SK-MEL-5 (cell line): ENCODE measurements around the gene GRAMD1B. TPM values are rescaled to one million over a fixed set of nuclear protein-coding genes. Genes with fewer than 3 reads are reported as not detected.

Source experiments
- DNase-seq: peaks from one replicate; pipeline ENCODE4 v3.0.0-alpha.2; 2016; ENCODE audit warnings: low read depth, low spot score
- in situ Hi-C: cut with HindIII; loops from 2 replicates; pipeline ENCODE4 v1.10.0; 2016; ENCODE audit warnings: low sequenced_read_pairs, high pct_unique_total_duplicates, low pct_unique_long_range_greater_than_20kb
- total RNA-seq: library from RNA; depleted of rRNA; stranded (reverse); fragments of >200 nt; shearing (Covaris generic); gene quantifications from 2 replicates; pipeline ENCODE4 v1.2.3, GENCODE V29; 2014

GRAMD1B gene
- total RNA-seq, 1 experiment from 2014 or later: 721 TPM

GRCh38 chr11:123584186-123584585, 154.1 kb downstream of the GRAMD1B start:
- in situ Hi-C loops: no loop called here
- no peak for DNase-seq

- in situ Hi-C loops: no loop called here
- DNase-seq: no peak
These were observed 154.7 kb downstream of the GRAMD1B start for GRCh38 chr11:123584737-123585136.

GRCh38 chr11:123585206-123585605, 155.1 kb downstream of the GRAMD1B start:
- DNase-seq: no peak
- in situ Hi-C loops: no loop called here

DNA sequence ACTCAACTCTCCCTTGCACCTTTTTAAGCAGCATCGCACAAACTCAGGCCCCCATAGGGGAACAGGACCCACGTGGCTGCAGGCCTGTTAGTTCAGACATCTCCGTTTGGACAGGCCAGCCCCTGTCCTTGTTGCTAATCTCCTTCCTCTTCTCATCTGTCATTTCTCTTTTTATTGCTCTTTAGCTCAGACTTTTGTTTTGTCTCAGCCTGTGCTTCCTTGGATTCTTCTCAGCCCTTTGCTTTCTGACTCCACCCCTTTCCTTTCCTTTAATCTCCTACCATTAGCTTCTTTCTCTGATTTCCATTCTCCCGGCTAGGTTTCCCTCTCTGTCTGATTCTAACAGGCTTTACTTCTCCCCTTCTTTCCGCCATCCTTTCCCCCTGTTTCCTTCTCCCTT, 155.6 kb downstream of the GRAMD1B start:
- in situ Hi-C loops: no loop called here
- no peak for DNase-seq

DNA sequence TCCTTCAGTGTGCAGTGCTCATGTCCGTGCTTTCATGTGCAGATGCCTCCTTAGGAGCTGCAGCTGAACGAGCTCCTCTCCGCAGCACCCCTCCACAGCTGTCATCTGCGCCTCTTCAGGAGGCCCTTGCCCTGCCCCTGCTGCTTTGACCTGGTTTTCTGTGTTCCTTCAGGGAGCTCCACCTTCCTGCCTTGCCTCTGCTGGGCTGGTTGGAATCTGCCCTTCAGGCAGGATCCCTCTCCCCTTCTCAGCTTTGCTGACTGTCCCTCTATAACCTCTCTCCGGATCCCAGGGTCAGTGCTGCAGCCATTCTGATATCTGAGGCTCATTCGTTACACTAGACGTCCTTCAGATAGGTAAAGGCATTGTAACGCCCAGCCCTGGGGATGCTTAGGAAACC, 156.5 kb downstream of the GRAMD1B start:
- in situ Hi-C loops: no loop called here
- no peak for DNase-seq

DNA sequence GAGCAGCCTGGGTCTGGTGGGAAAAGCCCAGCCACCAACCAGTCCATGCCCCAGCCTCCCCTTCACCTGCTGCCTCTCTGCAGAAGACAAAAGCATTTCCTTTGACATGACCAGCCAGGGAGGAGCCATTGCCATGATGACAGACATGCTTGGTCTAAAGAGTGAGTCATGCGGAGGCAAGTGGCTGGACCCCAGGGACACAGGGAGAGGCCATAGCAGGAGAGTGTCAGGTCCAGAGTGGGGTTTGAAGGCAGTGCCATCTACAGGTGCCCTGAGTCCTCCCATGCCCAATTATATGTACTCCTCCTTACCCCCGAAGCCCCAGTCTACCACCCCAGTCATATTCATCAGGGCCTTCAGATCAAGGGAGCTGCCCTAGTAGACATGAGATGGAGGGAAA, 157.0 kb downstream of the GRAMD1B start:
- in situ Hi-C loops: no loop called here
- no peak for DNase-seq

DNA sequence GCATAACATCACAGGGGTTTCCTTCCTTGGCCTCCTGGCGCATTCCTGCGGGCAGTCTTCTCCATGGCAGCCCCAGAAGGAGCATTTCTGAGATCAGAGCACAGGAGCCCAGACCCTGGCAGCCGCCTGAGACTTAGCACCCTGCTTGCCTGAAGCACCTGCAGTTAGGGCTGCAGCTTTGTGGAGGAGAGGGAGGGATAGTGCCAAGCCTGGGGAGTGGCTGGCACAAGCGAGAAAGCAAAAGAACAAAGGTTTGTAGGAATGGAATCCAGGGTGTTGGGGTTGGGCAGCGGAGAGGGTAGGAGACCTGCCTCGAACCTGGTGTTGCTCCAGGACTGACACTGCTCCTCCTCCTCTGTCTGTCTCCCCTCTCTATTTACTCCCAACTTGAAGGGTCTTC, 157.5 kb downstream of the GRAMD1B start:
- in situ Hi-C loops: no loop called here
- DNase-seq: no peak

GRCh38 chr11:123588117-123588863, 158.2 kb downstream of the GRAMD1B start:
- no peak for DNase-seq
- in situ Hi-C loops: no loop called here

DNA sequence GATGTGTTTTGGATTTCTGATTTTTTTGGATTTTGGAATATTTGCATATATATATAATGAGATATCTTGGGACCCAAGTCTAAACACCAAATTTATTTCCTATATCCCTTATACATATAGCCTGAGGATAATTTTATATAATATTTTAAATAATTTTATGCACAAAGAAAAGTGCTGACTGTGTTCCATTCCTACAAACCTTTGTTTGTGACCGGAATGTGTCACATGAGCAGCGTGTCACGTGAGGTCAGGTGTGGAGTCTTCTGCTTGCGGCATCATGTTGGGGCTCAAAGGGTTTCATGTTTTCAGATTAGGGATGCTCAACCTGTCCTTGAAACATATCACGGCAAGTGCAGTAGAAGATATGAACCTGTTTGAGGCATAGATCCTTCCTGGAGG, 158.8 kb downstream of the GRAMD1B start:
- DNase-seq: no peak
- in situ Hi-C loops: no loop called here

DNA sequence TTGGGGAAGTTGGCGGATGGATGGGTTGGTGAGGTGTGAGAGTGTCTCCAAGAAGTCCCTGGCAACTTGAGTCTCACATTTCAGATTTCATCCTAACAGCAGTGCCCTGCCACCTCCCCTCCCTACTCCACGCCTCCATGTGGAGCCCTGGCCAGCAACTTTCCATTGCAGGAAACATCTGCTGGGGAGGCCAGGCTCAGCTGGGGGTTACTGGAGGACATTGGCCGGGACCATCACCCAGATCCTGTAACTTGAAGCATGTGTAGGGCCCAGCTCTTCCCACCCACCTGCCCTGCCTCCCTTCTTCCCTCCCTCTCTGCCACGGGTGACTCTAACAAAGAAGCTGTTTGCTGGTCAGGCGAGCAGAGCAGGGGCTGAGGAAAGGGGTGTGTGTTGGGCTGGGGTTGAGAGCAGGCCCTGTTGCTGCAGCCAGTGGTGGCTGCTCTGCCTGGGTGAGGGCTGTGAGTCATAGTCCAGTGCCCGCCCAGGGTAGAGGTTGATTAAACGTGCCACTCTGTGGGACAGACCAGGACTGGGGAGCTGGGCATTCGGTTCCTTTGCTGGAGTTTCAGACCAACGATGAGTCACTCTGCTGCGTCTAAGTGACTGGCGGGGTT, 160.3 kb downstream of the GRAMD1B start:
- in situ Hi-C loops: no loop called here
- DNase-seq: peak; percentile 52

GRCh38 chr11:123593570-123593969, 163.5 kb downstream of the GRAMD1B start:
- DNase-seq: no peak
- in situ Hi-C loops: no loop called here

- DNase-seq: no peak
- in situ Hi-C loops: no loop called here
These were observed 164.3 kb downstream of the GRAMD1B start for GRCh38 chr11:123594188-123594901.

GRCh38 chr11:123594921-123595320, 164.9 kb downstream of the GRAMD1B start:
- in situ Hi-C loops: no loop called here

GRCh38 chr11:123597859-123598258, 167.8 kb downstream of the GRAMD1B start:
- no peak for DNase-seq
- in situ Hi-C loops: no loop called here

More at GRCh38 chr11:123594921-123595320, 164.9 kb downstream of the GRAMD1B start:
- DNase-seq: no peak

- in situ Hi-C loops: no loop called here
- no peak for DNase-seq
These were observed 171.1 kb downstream of the GRAMD1B start for GRCh38 chr11:123601136-123601535.

DNA sequence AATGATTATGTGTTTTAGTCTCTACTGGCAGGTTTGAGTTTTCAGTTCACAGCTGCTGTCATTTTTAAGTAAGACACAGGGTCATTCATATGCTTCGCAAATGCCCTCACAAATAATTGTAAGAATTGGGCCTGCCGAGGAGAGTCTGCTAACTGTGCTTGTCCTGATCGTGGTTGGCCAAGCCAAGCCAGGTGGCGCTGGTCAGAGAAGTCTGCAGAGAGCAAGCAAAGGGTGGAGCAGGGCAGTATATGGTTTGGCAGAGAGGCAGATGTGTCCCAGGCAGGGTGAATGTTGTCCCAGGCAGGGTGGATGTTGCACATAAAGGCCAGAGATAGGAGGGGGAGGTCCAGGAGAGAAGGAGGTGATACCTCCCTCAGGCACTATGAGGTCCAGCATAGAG, 171.7 kb downstream of the GRAMD1B start:
- DNase-seq: no peak
- in situ Hi-C loops: no loop called here

DNA sequence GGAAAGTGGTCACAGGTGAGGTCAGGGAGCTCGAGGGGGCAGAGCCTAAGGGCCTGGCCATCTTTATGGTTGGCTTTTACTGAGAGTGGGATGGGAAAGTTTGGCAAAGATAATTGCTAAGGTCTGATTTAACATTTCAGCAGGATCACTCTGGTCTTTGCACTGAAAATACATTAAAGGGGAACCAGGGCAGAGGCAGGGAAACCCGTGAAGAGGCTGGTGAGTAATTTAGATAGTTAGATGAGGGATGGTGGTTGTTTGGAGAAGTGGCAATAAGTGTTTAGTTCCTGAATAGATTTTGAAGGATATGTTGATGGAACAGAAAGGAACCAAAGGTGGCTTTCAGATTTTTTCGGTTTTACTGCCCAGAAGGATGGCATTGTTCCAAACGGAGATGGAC, 173.6 kb downstream of the GRAMD1B start:
- in situ Hi-C loops: no loop called here
- no peak for DNase-seq

DNA sequence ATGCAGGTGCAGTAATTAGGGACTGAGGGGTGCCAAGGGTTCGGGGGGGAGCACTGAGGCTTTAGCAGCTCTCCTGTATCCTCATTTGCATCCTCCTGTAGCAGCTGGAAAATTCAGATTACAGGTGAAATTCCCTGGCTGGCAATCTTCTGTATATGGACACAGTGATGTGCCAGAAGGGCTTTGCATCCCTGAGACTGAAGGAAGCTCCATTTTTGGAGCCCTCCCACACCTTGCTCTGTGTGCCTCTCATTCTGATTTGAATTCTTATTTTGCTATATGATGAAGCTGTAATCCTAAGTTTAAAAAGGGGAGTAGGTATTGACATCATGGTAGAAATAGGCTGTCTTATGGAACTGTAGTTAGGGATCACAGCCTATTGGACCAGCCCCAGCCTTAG, 177.7 kb downstream of the GRAMD1B start:
- in situ Hi-C loops: no loop called here
- no peak for DNase-seq

DNA sequence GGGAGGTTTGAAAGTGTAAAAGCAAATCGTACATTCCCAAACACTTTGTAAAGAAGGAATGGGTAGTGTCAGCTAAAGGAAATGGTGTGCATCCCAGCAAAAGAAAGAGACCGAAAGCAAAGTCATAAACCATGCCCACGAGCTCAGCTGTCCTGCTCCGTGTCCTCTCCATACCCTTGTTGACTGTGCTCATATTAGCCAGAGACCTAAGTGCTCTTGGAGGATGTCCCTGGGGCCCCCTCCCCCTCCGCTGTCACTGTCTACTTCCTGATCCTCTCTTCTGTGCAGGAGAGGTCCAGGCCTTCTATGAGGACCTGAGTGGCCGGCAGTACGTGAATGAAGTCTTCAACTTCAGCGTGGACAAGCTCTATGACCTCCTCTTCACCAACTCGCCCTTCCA, 178.3 kb downstream of the GRAMD1B start:
- DNase-seq: no peak
- in situ Hi-C loops: no loop called here
